Embryonic facial prominence (tissue), 1 donor: ENCODE data around the gene CUX1.
"Not testable (repeated sequence)": the region's sequence is repeated elsewhere in the genome, so short reads cannot be mapped to it uniquely, and the experiment has no call there.

Experiments
- DNase-seq: peaks from one replicate; pipeline ENCODE4 v3.0.0-alpha.2; 2016; ENCODE audit errors: extremely low spot score

The CUX1 gene

GRCh38 chr7:102044984-102045673, 227.7 kb downstream of the CUX1 start:
- DNase-seq = peak; percentile 56

- no peak for DNase-seq
These were observed 228.4 kb downstream of the CUX1 start for GRCh38 chr7:102045681-102046372.

GRCh38 chr7:102046373-102047117, 229.1 kb downstream of the CUX1 start:
- DNase-seq = no peak

- no peak for DNase-seq
These were observed 229.7 kb downstream of the CUX1 start for GRCh38 chr7:102047167-102047566.

- DNase-seq = no peak
These were observed 232.3 kb downstream of the CUX1 start for GRCh38 chr7:102049765-102050164.

- no peak for DNase-seq
These were observed 233.5 kb downstream of the CUX1 start for GRCh38 chr7:102050864-102051460.

- not testable (repeated sequence) for DNase-seq
These were observed 234.3 kb downstream of the CUX1 start for GRCh38 chr7:102051736-102052135.

- DNase-seq = no peak
These were observed 236.7 kb downstream of the CUX1 start for GRCh38 chr7:102054158-102054557.

GRCh38 chr7:102055181-102055976, 238.0 kb downstream of the CUX1 start:
- DNase-seq = no peak

- DNase-seq = no peak
These were observed 242.1 kb downstream of the CUX1 start for GRCh38 chr7:102059524-102059923.

GRCh38 chr7:102061354-102061945, 244.0 kb downstream of the CUX1 start:
- DNase-seq = no peak

GRCh38 chr7:102061981-102062390, 244.6 kb downstream of the CUX1 start:
- DNase-seq = no peak

GRCh38 chr7:102063690-102064180, 246.3 kb downstream of the CUX1 start:
- DNase-seq = no peak

GRCh38 chr7:102064361-102065025, 247.1 kb downstream of the CUX1 start:
- no peak for DNase-seq

GRCh38 chr7:102065226-102065625, 247.8 kb downstream of the CUX1 start:
- no peak for DNase-seq

GRCh38 chr7:102066476-102066875, 249.1 kb downstream of the CUX1 start:
- no peak for DNase-seq

GRCh38 chr7:102068846-102069245, 251.4 kb downstream of the CUX1 start:
- DNase-seq = no peak

GRCh38 chr7:102069931-102070629, 252.7 kb downstream of the CUX1 start:
- no peak for DNase-seq

GRCh38 chr7:102072003-102072402, 254.6 kb downstream of the CUX1 start:
- DNase-seq = no peak
